Heart left ventricle (tissue), 13 donors: ENCODE results near the gene ISLR2.

Experiments
- POLR2A ChIP-seq, 2 donors: fragments of 450-650 bp; IDR thresholded peaks; one replicate each; pipeline ENCODE4 v1.6.1; 2017; ENCODE audit warnings: antibody characterized with exemption in 2 of 2, mild to moderate bottlenecking in 2 of 2, moderate library complexity in 2 of 2
- TF ChIP-seq, protein P1 (sequence below), 12 donors: fragments of 200-600 bp; sonication (generic) in 4 of 12; IDR thresholded peaks; one replicate each; pipeline versions ENCODE4 v1.5.0 to v1.8.0; 2018 to 2022; ENCODE audit warnings: antibody characterized with exemption in 12 of 12, mild to moderate bottlenecking in 5 of 12
- donor health status: ischemic (EF 13 %, LVEDD 7.1; RV severe dilation, severe dysfunction).
- donor health status: DM: no; HTN: yes; CAD: no.
- donor health status: DM: no; HTN: no; CAD: no.
- donor health status: ischemic (EF 25% LVEDD 6.9; RV normal size, moderate dysfunction).
- donor health status: ischemic (EF 25% LVEDD 5.7; RV mildly dilated, moderate dysfunction).
- donor health status: ischemic (EF 35%, LVEDD 5.7; RV mildly dilated, moderate dysfunction).
- donor health status: nonischemic (EF 11% LVEDD 7.7; RV severe dilation, severe dysfunction).
- donor health status: DM: yes; HTN: yes; CAD: no.
- donor health status: PGD.
- donor health status: ischemic (EF 29% LVEDD 5.4; RV normal size, mild dysfunction).
- donor health status: nonischemic (EF 23%, LVEDD 6.1; RV moderate dilation, normal function).

DNA sequence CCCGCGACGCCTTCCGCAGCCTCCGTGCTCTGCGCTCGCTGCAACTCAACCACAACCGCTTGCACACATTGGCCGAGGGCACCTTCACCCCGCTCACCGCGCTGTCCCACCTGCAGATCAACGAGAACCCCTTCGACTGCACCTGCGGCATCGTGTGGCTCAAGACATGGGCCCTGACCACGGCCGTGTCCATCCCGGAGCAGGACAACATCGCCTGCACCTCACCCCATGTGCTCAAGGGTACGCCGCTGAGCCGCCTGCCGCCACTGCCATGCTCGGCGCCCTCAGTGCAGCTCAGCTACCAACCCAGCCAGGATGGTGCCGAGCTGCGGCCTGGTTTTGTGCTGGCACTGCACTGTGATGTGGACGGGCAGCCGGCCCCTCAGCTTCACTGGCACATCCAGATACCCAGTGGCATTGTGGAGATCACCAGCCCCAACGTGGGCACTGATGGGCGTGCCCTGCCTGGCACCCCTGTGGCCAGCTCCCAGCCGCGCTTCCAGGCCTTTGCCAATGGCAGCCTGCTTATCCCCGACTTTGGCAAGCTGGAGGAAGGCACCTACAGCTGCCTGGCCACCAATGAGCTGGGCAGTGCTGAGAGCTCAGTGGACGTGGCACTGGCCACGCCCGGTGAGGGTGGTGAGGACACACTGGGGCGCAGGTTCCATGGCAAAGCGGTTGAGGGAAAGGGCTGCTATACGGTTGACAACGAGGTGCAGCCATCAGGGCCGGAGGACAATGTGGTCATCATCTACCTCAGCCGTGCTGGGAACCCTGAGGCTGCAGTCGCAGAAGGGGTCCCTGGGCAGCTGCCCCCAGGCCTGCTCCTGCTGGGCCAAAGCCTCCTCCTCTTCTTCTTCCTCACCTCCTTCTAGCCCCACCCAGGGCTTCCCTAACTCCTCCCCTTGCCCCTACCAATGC, 45.1 kb downstream of the ISLR2 start:
- no peak for TF ChIP-seq POLR2A (IDR thresholded peaks at IDR 0.05)
- TF ChIP-seq, protein P1, sequence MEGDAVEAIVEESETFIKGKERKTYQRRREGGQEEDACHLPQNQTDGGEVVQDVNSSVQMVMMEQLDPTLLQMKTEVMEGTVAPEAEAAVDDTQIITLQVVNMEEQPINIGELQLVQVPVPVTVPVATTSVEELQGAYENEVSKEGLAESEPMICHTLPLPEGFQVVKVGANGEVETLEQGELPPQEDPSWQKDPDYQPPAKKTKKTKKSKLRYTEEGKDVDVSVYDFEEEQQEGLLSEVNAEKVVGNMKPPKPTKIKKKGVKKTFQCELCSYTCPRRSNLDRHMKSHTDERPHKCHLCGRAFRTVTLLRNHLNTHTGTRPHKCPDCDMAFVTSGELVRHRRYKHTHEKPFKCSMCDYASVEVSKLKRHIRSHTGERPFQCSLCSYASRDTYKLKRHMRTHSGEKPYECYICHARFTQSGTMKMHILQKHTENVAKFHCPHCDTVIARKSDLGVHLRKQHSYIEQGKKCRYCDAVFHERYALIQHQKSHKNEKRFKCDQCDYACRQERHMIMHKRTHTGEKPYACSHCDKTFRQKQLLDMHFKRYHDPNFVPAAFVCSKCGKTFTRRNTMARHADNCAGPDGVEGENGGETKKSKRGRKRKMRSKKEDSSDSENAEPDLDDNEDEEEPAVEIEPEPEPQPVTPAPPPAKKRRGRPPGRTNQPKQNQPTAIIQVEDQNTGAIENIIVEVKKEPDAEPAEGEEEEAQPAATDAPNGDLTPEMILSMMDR (IDR thresholded peaks at IDR 0.05): no peak
